ENCODE data around the gene OR5K2.

OR5K2 gene

DNA sequence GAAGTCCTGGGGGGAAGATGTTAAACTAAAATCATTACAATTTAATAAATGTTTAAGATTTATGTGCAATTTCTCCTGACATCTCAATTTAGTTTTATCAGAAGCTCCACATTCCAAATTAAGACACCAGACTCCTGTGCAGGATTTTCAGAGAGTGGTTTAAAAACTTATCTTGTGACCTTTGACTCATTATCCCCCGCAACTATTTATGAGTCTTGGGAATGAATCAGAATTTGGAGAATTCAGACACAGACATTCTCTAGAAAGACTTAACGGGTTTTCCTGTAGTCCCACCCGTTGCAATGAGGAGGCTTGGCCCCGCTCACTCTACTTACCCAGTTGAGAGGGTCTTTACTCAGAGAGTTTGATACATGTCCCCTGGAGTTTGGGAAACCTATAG, 7.1 kb downstream of the OR5K2 start:
- H3K4me3 ChIP-seq (ENCODE audit: low read depth, low read length): no peak overlapping the region
- TF ChIP-seq, protein P1, sequence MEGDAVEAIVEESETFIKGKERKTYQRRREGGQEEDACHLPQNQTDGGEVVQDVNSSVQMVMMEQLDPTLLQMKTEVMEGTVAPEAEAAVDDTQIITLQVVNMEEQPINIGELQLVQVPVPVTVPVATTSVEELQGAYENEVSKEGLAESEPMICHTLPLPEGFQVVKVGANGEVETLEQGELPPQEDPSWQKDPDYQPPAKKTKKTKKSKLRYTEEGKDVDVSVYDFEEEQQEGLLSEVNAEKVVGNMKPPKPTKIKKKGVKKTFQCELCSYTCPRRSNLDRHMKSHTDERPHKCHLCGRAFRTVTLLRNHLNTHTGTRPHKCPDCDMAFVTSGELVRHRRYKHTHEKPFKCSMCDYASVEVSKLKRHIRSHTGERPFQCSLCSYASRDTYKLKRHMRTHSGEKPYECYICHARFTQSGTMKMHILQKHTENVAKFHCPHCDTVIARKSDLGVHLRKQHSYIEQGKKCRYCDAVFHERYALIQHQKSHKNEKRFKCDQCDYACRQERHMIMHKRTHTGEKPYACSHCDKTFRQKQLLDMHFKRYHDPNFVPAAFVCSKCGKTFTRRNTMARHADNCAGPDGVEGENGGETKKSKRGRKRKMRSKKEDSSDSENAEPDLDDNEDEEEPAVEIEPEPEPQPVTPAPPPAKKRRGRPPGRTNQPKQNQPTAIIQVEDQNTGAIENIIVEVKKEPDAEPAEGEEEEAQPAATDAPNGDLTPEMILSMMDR (IDR thresholded peaks at IDR 0.05; ENCODE audit: control insufficient read depth, extremely low read depth, insufficient read depth): no peak
- DNase-seq (ENCODE audit: low read depth): no peak

DNA sequence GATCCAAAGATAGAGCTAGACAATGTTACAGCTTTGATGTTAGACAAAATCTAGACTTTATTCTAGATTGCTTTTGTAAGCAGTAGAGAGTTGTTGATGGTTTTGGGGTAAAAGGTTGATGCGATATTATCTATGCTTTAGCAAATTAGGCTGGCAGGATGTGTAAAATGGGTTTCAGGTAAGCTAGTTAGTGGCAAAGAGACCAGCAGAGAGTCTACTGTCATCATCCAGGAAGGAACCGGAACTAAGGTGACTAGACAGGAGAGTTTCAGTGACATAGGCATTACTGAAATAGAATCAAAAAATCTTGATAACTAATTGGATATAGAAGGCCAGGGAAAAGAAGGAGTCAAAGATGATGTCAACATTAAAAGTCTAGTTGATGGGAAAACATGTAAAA, 11.1 kb downstream of the OR5K2 start:
- no peak for DNase-seq (ENCODE audit: low read depth)
- H3K4me3 ChIP-seq (ENCODE audit: low read depth, low read length): no peak overlapping the region
- TF ChIP-seq, protein P1 (IDR thresholded peaks at IDR 0.05; ENCODE audit: control insufficient read depth, extremely low read depth, insufficient read depth): no peak

DNA sequence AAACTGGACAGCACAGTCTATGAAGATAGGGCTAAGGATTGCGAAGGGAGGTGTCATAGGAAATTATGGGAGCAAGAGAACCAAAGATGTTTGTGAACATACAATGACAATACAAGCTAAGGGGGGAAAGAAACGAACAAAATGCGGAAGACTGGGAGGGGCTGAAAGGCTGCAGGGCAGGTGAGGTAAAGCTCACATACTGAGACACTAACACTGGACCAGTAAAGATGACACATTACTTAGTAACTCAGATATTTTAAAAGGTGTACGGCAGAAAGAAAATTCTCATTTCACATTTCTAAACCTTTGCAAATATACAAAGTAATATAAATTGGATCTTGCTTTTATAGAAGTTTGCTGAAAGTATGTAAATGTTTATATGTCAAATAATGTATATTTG, 15.1 kb downstream of the OR5K2 start:
- no peak for DNase-seq (ENCODE audit: low read depth)
- no peak overlapping the region for H3K4me3 ChIP-seq (ENCODE audit: low read depth, low read length)
- TF ChIP-seq, protein P1 (IDR thresholded peaks at IDR 0.05; ENCODE audit: control insufficient read depth, extremely low read depth, insufficient read depth): no peak

DNA sequence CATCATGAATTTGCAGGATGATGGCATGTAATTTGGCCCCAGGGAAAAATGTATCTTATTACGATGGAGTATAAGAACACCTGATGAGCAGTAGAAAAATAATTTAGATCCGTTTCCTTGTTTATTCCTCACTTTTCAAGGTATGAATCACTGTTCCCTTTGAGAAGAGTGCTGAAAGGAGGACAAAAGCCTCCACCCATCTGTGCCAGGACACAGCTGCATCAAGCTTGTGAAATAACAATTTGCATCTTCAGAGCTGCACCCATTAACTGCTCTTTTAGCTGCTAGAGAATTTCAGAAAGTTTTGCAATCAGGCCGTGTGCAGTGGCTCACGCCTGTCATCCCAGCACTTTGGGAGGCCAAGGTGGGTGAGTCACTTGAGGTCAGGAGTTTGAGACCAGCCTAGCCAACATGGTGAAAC, 15.6 kb downstream of the OR5K2 start:
- TF ChIP-seq, protein P1 (IDR thresholded peaks at IDR 0.05; ENCODE audit: control insufficient read depth, extremely low read depth, insufficient read depth): no peak
- DNase-seq (ENCODE audit: low read depth): no peak
- no peak overlapping the region for H3K4me3 ChIP-seq (ENCODE audit: low read depth, low read length)

DNA sequence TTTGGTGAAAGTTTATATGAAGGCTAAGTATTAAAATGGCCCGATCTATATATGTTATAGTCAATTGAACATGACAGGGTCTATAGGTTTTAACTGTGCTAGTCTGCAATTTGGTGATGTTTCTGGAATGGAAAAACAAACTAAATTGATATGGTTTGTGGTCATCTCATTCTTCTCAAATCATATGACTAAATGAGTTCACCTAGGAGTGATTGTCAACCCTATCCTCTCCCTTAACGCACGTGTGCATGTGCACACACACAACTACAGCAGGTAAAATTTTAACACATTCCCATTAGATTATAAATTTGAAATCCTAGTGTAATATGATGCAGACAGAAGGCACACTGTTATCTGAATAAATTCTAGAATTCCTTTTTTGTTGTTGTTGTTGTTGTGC, 16.3 kb downstream of the OR5K2 start:
- DNase-seq (ENCODE audit: low read depth): no peak
- no peak overlapping the region for H3K4me3 ChIP-seq (ENCODE audit: low read depth, low read length)
- TF ChIP-seq, protein P1 (IDR thresholded peaks at IDR 0.05; ENCODE audit: control insufficient read depth, extremely low read depth, insufficient read depth): no peak

DNA sequence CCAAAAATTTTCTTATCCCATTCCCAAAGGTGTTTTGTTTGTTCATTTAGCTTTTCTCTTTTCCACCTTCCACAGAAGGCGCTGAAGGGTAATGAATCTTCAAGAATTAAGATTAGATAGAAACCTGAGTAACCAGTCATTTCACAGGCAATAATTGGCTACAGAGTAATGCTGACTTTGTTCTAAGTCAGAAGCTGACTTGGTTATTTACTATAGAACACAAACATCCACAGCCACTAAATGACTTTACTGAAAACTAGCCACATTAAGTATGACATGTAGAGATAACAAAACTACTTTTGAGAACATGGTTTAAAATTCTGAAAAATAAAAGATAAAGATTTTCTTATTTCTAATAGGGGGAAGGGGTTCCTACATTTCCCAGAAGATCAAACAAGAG, 17.5 kb downstream of the OR5K2 start:
- TF ChIP-seq, protein P1 (IDR thresholded peaks at IDR 0.05; ENCODE audit: control insufficient read depth, extremely low read depth, insufficient read depth): no peak
- no peak for DNase-seq (ENCODE audit: low read depth)
- H3K4me3 ChIP-seq (ENCODE audit: low read depth, low read length): no peak overlapping the region

DNA sequence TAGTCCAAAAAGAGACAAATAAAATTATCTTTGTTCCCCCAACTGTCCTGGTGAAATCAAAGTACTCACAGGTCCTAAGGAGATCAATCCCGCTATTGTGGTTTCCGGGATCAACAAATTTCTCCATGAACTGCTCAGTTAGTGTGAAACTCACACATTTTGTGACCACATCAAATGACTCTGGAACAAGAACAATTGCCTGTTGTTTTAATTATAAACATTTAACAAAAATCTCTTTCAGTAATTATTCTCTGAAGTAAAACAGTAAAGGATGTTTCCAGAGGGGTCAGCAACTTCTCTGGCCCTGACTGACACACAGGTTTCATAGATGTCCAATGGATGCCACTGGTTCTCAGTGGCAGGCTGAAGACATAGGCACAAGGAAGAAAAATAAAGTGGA, 21.3 kb downstream of the OR5K2 start:
- no peak overlapping the region for H3K4me3 ChIP-seq (ENCODE audit: low read depth, low read length)
- no peak for DNase-seq (ENCODE audit: low read depth)
- TF ChIP-seq, protein P1 (IDR thresholded peaks at IDR 0.05; ENCODE audit: control insufficient read depth, extremely low read depth, insufficient read depth): no peak

Data from LNCaP clone FGC (cell line).